Measurements from ENCODE around the gene RFLNA. TPM values are rescaled to one million over a fixed set of nuclear protein-coding genes. Genes with fewer than 3 reads are reported as not detected.

RFLNA gene
- polyA plus RNA-seq, 1 donor from 2014 or later, result 9.6 TPM

GRCh38 chr12:124354400-124354799 is 59.5 kb downstream of the RFLNA start:
- Histone ChIP-seq H3K9ac (ENCODE audit: low read length) (no peak overlapping the region), H3K36me3 (ENCODE audit: insufficient read depth, low read length) (no peaks in the 10 kb centered on the region), H3K9me3 (ENCODE audit: low read length) (no peaks in the 10 kb centered on the region), H3K4me3 (ENCODE audit: low read length) (no peak overlapping the region), H3F3A (ENCODE audit: insufficient read depth, low read length, poor library complexity, severe bottlenecking) (no peaks in the 10 kb centered on the region), H3K27me3 (ENCODE audit: insufficient read depth, low read depth, low read length) (no peaks in the 10 kb centered on the region), H3K79me2 (replicated peaks; ENCODE audit: insufficient read depth, low read length) (no peaks in the 10 kb centered on the region), H2AFZ (ENCODE audit: low read depth, low read length) (no peak overlapping the region), H4K20me1 (ENCODE audit: insufficient read depth) (no peaks in the 10 kb centered on the region), H3K9me2 (ENCODE audit: insufficient read depth, low read length) (no peaks in the 10 kb centered on the region), H3K4me2 (ENCODE audit: low read length) (no peak overlapping the region), H3K27ac (ENCODE audit: low read length) (no peak overlapping the region)
- no peak for TF ChIP-seq RAD21 (conservative IDR thresholded peaks at IDR 0.05)
- no peak for TF ChIP-seq MXI1 (conservative IDR thresholded peaks at IDR 0.05; ENCODE audit: poor library complexity, severe bottlenecking)
- no peak for TF ChIP-seq POLR2AphosphoS5 (IDR thresholded peaks at IDR 0.05)
- no peak for TF ChIP-seq TAF1 (IDR thresholded peaks at IDR 0.05; ENCODE audit: low read depth)
- no peak for TF ChIP-seq SMC3 (conservative IDR thresholded peaks at IDR 0.05; ENCODE audit: poor library complexity)
- no peak for TF ChIP-seq CTCF (IDR thresholded peaks at IDR 0.05; ENCODE audit: poor library complexity, severe bottlenecking)
- no peak for TF ChIP-seq REST (IDR thresholded peaks at IDR 0.05; ENCODE audit: borderline replicate concordance)
- TF ChIP-seq EP300 (conservative IDR thresholded peaks at IDR 0.05; ENCODE audit: poor library complexity, severe bottlenecking), result no peak
- TF ChIP-seq EZH2 (IDR thresholded peaks at IDR 0.05; ENCODE audit: borderline replicate concordance, insufficient read depth, low read length, poor library complexity, severe bottlenecking), result no peak

- H3K9me3 ChIP-seq (ENCODE audit: low read length), result no peaks in the 10 kb centered on the region
- no peaks in the 10 kb centered on the region for H3F3A ChIP-seq (ENCODE audit: insufficient read depth, low read length, poor library complexity, severe bottlenecking)
- no peaks in the 10 kb centered on the region for H4K20me1 ChIP-seq (ENCODE audit: insufficient read depth)
- TF ChIP-seq CTCF (IDR thresholded peaks at IDR 0.05; ENCODE audit: poor library complexity, severe bottlenecking) (no peak), EP300 (conservative IDR thresholded peaks at IDR 0.05; ENCODE audit: poor library complexity, severe bottlenecking) (no peak), TAF1 (IDR thresholded peaks at IDR 0.05; ENCODE audit: low read depth) (no peak), SMC3 (conservative IDR thresholded peaks at IDR 0.05; ENCODE audit: poor library complexity) (no peak), POLR2AphosphoS5 (IDR thresholded peaks at IDR 0.05) (no peak), REST (IDR thresholded peaks at IDR 0.05; ENCODE audit: borderline replicate concordance) (no peak), EZH2 (IDR thresholded peaks at IDR 0.05; ENCODE audit: borderline replicate concordance, insufficient read depth, low read length, poor library complexity, severe bottlenecking) (no peak), MXI1 (conservative IDR thresholded peaks at IDR 0.05; ENCODE audit: poor library complexity, severe bottlenecking) (no peak), RAD21 (conservative IDR thresholded peaks at IDR 0.05) (no peak)
- no peaks in the 10 kb centered on the region for H3K36me3 ChIP-seq (ENCODE audit: insufficient read depth, low read length)
- H3K27me3 ChIP-seq (ENCODE audit: insufficient read depth, low read depth, low read length), result no peaks in the 10 kb centered on the region
- H3K9ac ChIP-seq (ENCODE audit: low read length), result no peak overlapping the region
- no peak overlapping the region for H2AFZ ChIP-seq (ENCODE audit: low read depth, low read length)
- no peaks in the 10 kb centered on the region for H3K9me2 ChIP-seq (ENCODE audit: insufficient read depth, low read length)
- no peaks in the 10 kb centered on the region for H3K79me2 ChIP-seq (replicated peaks; ENCODE audit: insufficient read depth, low read length)
- no peak overlapping the region for H3K4me2 ChIP-seq (ENCODE audit: low read length)
- no peak overlapping the region for H3K4me3 ChIP-seq (ENCODE audit: low read length)
- no peak overlapping the region for H3K27ac ChIP-seq (ENCODE audit: low read length)
Observed at GRCh38 chr12:124356221-124356620, 61.3 kb downstream of the RFLNA start.
